GM18517 (cell line): ENCODE data around the gene NKAIN4.

Source experiments
- ATAC-seq: cut with Tn5 transposase; IDR thresholded peaks from one replicate; pipeline ENCODE4 v1.9.1; 2021; ENCODE audit warnings: mild to moderate bottlenecking, moderate library complexity; ENCODE audit not compliant: unreplicated experiment

The NKAIN4 gene

DNA sequence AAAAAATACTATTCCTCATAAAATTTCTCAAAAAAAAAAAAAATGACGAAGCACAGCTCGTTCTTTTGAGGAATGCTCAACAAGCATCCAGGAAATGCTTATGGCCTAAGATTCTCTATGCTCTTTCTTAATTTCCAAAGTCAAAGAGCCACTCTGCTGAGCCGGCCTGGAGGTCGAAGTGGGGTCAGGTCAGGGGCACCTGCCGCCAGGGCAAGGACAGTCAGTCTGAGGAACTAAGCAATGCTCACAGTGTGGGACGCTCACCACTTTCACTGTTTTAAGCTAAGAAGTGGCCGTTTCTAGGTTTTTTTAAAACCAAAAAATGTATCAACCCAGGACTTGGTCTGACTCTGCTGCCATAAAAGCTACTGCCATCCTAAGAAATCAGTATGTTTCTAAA lies 55.7 kb downstream of the NKAIN4 start:
- no peak for ATAC-seq

DNA sequence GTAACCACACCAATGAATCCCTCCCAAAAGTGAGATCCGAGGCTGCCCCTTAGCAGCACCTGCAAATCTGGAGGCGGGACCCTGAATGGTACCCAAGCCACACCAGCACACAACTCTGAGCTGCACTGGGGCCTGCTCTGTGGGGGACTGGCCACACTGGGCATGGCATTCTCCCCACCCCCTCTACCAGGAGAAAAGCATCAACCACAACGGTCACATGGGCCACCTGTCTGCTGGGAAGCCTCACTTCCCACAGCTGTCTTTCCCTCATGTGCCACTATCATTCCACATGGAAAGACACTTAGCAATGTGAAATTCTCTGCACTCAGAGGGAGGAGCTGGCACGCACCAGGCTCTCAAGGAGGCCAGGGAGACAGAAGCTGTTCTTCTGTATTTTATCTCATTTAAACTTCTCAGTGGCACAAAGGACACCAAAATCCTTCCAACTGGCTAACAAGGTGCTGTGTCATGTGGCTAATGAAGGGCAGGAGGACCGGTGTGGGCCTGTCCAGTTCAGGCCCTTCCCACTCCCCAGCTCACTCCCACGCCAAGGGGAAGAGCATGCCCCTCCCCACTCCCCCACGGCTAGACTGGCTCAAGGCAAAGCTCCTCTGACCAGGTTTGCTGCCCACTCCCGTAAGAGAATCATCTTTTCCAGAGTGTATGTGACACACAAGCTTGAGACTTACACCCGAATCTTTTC lies 57.3 kb downstream of the NKAIN4 start:
- no peak for ATAC-seq

DNA sequence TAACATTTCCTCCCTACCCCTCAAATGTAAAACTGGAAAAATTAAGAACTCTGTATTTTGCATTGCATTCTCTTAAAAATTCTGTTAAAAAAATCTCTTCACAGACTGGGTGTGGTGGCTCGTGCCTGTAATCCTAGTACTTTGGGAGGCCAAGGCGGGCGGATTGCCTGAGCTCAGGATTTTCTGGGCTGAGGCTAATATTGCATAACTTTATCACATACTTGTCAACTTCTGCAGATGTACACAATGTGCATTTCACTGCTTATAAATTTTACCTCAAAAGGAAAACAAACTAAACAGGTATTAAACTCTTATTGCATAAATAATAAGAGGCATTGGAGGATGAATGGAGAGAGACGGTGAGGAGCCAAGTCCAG lies 59.5 kb downstream of the NKAIN4 start:
- ATAC-seq: no peak

DNA sequence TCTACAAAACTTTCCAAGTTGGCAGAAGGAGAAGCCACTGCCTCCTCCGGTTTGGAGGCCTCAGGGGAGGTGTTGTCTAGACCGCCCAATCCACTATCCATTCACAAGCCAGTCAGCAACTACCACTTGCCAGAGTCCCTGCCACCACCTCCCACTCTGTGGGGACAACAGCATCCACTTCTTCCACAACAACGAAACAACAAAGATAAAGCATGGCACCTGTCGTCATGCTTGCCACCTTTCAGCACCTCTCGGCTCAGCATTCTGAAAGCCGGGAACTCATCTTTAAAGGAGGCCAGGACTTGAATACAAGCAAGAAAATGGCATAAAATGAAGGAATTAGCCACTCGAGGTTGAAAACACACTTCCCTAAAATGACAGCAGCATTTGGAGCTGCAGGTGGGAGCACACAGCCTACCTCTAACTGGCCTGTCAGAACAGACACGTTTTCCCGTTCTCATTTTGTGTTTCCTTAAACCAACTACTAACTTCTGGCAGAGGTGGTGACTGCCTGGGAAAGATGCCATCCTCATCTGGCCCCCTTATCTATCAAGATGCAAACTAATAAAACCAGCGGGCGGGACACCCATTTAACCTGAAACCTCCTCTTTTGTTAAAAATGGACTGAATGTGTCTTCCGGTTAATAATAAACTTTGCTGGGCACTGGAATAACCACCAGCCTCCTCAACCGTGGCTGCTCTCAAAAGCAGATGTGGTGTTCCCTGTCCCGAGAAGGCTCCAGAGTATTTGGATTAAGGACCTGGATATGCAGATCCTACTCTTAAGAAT lies 60.1 kb downstream of the NKAIN4 start:
- ATAC-seq: no peak

DNA sequence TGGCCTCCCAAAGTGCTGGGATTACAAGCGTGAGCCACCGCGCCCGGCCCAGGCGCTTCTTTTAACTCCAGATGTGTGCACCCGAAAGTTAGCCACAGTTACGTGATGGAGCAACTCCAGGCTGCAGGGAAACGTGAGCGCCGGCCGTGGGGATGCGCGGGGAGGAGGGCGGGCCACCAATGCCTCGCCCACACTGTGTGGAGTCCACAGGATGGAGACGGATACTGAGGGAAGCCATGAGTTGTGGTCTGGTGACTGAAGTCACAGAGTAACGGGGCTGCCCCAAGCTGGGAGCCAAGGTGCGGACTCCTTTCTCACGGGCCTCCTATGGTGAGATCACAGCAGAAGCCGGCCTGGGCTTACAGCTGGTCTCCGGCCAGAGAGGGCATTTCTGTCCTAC lies 61.5 kb downstream of the NKAIN4 start:
- no peak for ATAC-seq

DNA sequence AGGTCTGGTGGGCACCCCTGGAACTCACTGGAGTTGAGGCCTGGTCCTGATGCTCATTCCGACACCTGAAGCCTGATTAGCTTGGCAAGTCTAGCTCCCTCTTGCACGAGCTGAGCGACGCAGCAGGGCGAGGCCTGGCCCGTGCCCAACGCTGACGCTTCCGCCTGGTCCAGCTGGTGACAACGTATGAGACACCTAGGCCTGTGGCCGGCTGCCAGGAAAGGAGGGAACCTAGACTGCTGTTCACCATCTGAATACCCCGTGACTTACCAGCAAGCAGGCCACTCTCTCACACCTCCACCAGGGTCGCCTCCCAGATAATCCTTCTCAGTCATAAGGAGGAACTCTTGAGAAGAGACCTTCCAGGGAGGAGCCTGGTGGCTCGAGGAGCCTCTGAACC lies 62.9 kb downstream of the NKAIN4 start:
- ATAC-seq: no peak

DNA sequence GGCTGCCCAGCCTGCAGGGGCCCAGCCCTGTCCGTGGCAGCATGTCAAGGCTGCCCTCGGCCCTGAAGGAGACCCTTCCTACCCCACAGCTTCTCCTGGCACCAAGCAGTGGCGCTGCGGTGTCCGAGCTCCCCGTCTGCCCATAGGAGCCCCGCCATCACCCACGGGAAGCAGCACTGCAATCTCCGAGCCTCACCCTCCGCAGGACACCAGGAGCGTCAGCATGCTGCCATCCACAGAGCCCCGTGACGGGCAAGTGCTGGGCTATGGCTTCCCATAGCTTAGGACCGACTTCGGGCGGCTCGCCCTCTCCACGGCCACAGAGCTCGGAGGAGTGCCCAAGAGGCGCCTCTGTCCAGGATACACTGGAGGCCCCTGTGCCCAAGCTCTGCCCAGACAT lies 63.4 kb downstream of the NKAIN4 start:
- ATAC-seq: no peak
